ENCODE measurements around the gene ZNF71.

ZNF71 gene

GRCh38 chr19:56619121-56619520 is 24.0 kb downstream of the ZNF71 start:
- no peak for TF ChIP-seq CTCF (IDR thresholded peaks at IDR 0.05; ENCODE audit: extremely low read depth, missing control alignments)
- no peak for DNase-seq (ENCODE audit: low spot score)

- no peak for DNase-seq (ENCODE audit: low spot score)
- TF ChIP-seq CTCF (IDR thresholded peaks at IDR 0.05; ENCODE audit: extremely low read depth, missing control alignments), result no peak
Observed at GRCh38 chr19:56622374-56622773, 27.3 kb downstream of the ZNF71 start.

GRCh38 chr19:56623006-56623405 is 27.9 kb downstream of the ZNF71 start:
- DNase-seq (ENCODE audit: low spot score), result no peak
- TF ChIP-seq CTCF (IDR thresholded peaks at IDR 0.05; ENCODE audit: extremely low read depth, missing control alignments), result no peak

- no peak for TF ChIP-seq CTCF (IDR thresholded peaks at IDR 0.05; ENCODE audit: extremely low read depth, missing control alignments)
- DNase-seq (ENCODE audit: low spot score), result no peak
Observed at GRCh38 chr19:56625708-56626107, 30.6 kb downstream of the ZNF71 start.

- TF ChIP-seq CTCF (IDR thresholded peaks at IDR 0.05; ENCODE audit: extremely low read depth, missing control alignments), result no peak
- DNase-seq (ENCODE audit: low spot score), result no peak
Observed at GRCh38 chr19:56633021-56633420, 37.9 kb downstream of the ZNF71 start.

- no peak for TF ChIP-seq CTCF (IDR thresholded peaks at IDR 0.05; ENCODE audit: extremely low read depth, missing control alignments)
- peak; percentile 51 for DNase-seq (ENCODE audit: low spot score)
Observed at GRCh38 chr19:56637976-56638555, 43.0 kb downstream of the ZNF71 start.

- TF ChIP-seq CTCF (IDR thresholded peaks at IDR 0.05; ENCODE audit: extremely low read depth, missing control alignments), result no peak
- DNase-seq (ENCODE audit: low spot score), result no peak
Observed at GRCh38 chr19:56639217-56639616, 44.1 kb downstream of the ZNF71 start.
